ENCODE data around the gene MLLT6.

MLLT6 gene

DNA sequence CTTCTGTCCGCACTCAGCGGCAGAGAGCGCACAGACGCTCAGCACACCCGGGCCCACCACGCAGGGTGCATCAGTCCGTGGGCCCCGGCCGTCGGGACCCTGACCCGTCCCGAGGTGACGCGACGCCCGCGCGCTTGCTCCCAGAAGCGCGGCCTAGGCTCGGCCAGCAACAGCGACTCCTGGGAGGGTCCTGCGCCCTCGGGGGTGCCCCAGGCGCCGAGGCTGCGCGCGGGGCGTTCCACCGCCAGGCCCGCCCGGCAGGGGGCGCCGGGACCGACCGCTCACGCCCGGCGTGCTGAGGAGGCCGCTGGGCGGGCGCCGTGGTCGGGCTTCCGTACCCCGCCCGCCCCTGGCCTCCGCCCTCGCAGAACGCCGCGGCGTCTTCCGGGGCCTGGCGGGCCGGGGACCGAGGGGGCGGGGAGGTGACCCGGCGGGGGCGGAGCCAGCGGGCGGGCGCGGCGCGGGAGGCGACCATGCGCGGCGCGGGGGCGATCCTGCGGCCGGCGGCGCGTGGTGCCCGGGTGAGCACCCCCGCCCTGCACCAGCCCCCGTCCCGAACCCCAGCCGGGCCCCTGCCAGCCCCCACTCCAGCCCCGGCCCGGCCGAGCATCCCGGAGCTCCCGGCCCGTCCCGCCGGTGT, 24.9 kb downstream of the MLLT6 start, which contains the start of gene CISD3:
Gene CISD3, plus strand, starts transcription at position 456 of the 640 bp plus-strand sequence. Its CDS starts 18 bp downstream, at position 474.
- DNase-seq = peak; percentile 44 to 76

DNA sequence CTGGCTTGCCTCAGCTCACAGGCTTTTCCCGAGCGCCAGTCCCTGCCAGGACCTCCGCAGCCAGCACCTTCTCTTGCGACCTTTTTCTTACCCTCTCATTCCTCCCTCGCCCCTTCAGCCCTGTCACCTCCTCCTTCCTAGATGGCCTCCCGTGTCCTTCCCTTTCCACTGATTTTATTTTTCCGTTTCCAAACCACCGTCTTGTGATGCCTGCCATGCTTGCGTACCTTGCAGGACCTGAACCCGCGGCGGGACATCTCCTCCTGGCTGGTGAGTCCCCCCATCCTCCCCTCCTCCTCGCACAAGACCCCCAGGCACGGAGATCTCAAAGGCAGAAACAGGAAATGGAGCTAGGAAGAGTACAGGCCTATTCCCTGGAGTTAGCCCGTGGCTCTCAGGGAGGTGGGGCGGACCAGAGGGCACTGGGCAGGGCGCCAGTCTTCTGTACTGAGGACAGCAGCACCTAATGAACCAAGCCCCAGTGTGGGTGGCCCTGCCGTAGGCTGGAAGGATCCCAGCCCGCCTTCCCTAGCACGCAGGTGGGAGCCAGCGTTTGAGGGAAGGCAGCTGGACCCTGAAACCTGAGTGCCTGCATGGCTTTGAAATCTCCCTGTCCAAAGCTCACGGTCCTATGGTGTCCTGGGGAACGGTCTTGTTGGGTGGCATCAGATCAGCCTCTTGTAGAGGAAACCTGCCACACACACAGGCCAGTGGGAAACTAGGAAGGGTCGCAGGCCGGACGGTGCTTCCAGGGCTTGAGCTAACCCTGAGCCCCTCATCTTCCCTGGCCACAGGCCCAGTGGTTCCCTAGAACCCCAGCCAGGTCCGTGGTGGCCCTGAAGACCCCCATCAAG, 25.7 kb downstream of the MLLT6 start:
- DNase-seq = no peak

DNA sequence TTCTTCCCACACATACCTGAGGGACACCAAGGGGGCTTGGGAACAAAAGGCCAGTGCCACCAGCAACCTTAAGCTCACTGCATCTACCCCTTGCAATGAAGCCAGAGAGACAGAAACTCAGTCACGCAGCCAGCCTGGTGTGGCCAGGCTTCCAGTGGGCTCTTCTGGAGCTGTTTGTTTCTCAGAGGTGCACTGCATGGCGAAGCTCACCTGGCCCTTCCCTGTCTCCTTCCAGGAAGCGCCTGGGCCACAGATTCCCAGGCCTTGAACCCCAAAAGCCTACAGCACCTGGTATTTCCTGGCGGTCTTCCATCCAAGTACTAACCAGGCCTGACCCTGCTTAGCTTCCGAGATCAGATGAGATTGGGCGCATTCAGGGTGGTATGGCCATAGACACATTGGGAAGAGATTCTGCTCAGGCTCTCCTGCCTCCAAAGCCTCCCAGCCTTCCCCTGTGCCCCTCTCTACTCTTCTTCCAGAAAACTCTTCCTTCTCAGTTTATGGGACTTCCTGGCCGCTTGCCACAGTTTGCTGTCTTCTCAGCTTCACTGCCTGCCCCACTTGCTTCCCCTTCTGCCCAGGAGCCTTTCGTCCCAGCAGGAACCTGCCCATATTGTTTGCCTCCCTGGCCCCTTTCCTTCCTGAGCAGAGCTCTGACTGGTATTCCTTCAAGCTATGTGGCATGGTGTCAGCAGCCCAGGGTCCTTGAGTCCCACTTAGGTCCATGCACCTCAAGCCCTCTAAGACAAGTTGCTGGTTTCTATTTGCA, 26.6 kb downstream of the MLLT6 start:
- peak in 1 of 2 donors; percentile 30 for DNase-seq

GRCh38 chr17:38732376-38733281, 27.6 kb downstream of the MLLT6 start:
- no peak for DNase-seq

GRCh38 chr17:38733282-38733981, 28.4 kb downstream of the MLLT6 start:
- no peak for DNase-seq

DNA sequence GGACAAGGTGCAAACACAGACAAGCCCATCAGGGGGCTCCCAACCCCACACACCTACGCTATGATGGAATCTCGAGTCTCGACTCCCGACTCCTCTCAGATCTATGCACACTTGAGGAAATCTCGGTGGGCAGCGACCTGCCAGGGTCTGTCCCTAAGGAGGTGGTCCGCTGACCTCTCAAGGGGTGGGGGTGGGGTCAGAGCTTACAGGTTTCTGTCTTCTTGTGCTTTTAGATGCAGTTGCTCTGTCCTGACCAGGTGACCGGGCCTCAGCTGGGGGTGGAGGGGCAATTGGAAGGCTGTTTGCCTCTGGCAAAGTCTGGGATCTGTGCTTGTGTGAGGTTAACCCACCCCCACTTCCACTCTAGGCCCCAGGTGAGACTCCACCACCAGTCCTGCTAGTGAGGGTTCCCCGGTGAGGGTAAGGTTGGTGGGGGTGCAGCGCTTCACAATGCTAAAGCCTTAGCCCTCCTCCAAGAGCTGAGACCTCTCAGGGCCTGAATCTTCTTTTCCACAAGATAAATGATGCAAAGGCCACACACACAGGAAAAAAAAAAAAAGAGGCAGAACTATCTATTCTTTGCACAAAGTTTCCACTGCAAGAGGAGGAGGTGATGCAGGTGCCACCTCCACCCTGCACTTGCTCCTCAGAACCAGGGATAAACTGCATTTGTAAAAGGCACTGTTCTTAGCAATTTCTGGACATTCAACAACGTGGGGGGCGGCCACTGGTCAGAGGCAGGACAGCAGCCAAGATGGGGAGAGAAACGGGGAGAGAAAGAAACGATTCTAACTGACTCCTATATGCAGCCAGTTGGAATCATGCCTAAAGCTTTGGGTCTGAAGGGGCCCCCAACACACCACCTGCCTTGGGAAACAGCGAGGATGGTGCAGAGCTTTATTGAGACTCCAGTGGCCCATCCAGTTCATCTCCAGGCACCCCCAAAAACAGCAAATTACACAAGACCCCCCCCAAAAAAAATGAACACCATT, 29.2 kb downstream of the MLLT6 start:
- no peak for DNase-seq

GRCh38 chr17:38735161-38735997, 30.3 kb downstream of the MLLT6 start:
- peak in 1 of 2 donors; percentile 65 for DNase-seq

DNA sequence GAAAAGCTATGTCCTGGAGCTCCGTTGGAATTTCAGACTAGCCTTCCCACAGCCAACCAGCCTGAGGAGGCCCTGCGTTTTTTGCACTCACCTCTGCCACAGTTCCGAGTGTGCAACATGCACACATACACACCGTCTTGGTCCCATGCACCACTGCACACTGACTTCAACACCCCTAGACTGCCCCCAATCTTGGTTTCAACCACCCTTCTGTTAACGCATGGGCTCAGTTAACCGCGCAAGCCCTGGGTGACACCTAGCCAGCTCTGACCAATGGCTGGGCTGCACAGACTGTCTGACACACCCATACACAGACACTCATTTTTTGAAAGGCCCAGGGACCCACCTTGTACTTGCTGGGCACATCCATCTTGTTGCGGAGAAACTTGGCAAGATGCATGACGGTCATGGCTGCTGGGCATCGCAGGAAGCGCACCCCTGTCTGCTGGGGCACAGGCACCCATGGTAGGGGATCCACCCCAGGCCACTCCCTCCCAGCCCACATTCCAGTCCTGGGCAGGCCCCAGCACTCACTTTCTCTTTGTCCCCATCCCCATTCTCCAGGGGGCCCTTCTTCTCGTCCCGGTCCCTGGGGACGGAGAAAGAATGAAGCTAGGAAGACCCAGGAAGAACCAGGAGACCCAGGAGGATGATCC, 33.1 kb downstream of the MLLT6 start:
- no peak for DNase-seq

- no peak for DNase-seq
Observed at GRCh38 chr17:38738686-38739085, 33.6 kb downstream of the MLLT6 start.

GRCh38 chr17:38739305-38739704, 34.2 kb downstream of the MLLT6 start:
- DNase-seq = no peak

- no peak for DNase-seq
Observed at GRCh38 chr17:38740044-38740443, 35.0 kb downstream of the MLLT6 start.

DNA sequence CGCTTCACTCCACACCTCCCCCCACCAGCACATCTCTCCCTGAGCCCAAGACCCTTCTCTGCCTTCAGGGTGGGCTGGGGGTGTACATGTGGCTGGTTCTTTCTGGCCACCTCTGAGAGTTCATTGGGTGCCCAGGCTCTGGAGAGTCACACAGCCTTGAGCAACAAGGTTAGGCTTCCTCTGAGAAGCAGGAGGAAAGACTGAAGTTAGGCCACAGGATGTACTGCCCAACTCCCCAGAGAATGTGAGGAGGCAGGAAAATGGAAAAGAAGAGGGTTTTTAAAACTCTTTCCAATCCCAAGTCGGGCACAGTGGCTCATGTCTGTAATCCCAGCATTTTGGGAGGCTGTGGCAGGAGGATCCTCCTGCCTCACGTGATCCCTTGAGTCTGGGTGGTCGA, 35.7 kb downstream of the MLLT6 start:
- no peak for DNase-seq

- DNase-seq = no peak
Observed at GRCh38 chr17:38741461-38741860, 36.4 kb downstream of the MLLT6 start.

GRCh38 chr17:38741921-38742410, 36.9 kb downstream of the MLLT6 start:
- DNase-seq = no peak

- peak in 1 of 2 donors; percentile 31 for DNase-seq
Observed at GRCh38 chr17:38742411-38743308, 37.6 kb downstream of the MLLT6 start.

GRCh38 chr17:38743556-38744171, 38.6 kb downstream of the MLLT6 start:
- no peak for DNase-seq

- no peak for DNase-seq
Observed at GRCh38 chr17:38745545-38745944, 40.5 kb downstream of the MLLT6 start.
